DMS79 (cell line): ENCODE data around the gene TASOR2.

Experiments
- DNase-seq: peaks from one replicate; lab custom pipeline; 2025; lab: John Stamatoyannopoulos, UW

The TASOR2 gene

GRCh38 chr10:5684318-5684970, at the start of gene TASOR2:
TASOR2 (plus strand) TSS chr10:5684838; CDS start chr10:5720643, 35,805 bp downstream.
- DNase-seq = peak; percentile 68

- DNase-seq = no peak
These were observed 49.7 kb upstream of the TASOR2 start for GRCh38 chr10:5634918-5635317.

GRCh38 chr10:5638494-5638893, 46.1 kb upstream of the TASOR2 start:
- no peak for DNase-seq

GRCh38 chr10:5639066-5639465, 45.6 kb upstream of the TASOR2 start:
- no peak for DNase-seq

- no peak for DNase-seq
These were observed 44.6 kb upstream of the TASOR2 start for GRCh38 chr10:5640036-5640435.

- no peak for DNase-seq
These were observed 44.1 kb upstream of the TASOR2 start for GRCh38 chr10:5640501-5640900.

- DNase-seq = no peak
These were observed 43.1 kb upstream of the TASOR2 start for GRCh38 chr10:5641501-5641900.

GRCh38 chr10:5643346-5644067, 41.1 kb upstream of the TASOR2 start:
- DNase-seq = no peak

- DNase-seq = no peak
These were observed 39.7 kb upstream of the TASOR2 start for GRCh38 chr10:5644930-5645329.

GRCh38 chr10:5645375-5645774, 39.3 kb upstream of the TASOR2 start:
- no peak for DNase-seq

- no peak for DNase-seq
These were observed 38.6 kb upstream of the TASOR2 start for GRCh38 chr10:5645944-5646617.

- no peak for DNase-seq
These were observed 37.0 kb upstream of the TASOR2 start for GRCh38 chr10:5647507-5648240.

GRCh38 chr10:5648494-5649457, 35.9 kb upstream of the TASOR2 start:
- no peak for DNase-seq

GRCh38 chr10:5649746-5650145, 34.9 kb upstream of the TASOR2 start:
- no peak for DNase-seq

GRCh38 chr10:5650664-5651387, 33.8 kb upstream of the TASOR2 start:
- no peak for DNase-seq

- no peak for DNase-seq
These were observed 33.3 kb upstream of the TASOR2 start for GRCh38 chr10:5651388-5651764.

GRCh38 chr10:5652746-5653145, 31.9 kb upstream of the TASOR2 start:
- DNase-seq = no peak

- DNase-seq = no peak
These were observed 30.4 kb upstream of the TASOR2 start for GRCh38 chr10:5654218-5654755.

GRCh38 chr10:5655121-5655520, 29.5 kb upstream of the TASOR2 start:
- no peak for DNase-seq
